Breast epithelium (tissue), 3 donors: Measurements from ENCODE around the gene ARPP19.
"Not testable (repeated sequence)": the region's sequence is repeated elsewhere in the genome, so short reads cannot be mapped to it uniquely, and the experiment has no call there.

ENCODE experiments used
- POLR2A ChIP-seq: fragments of 450-650 bp; IDR thresholded peaks from one replicate; pipeline ENCODE4 v1.6.1; 2016; ENCODE audit warnings: antibody characterized with exemption, mild to moderate bottlenecking, moderate library complexity
- TF ChIP-seq, protein P1 (sequence below), 3 donors: fragments of 450-650 bp; IDR thresholded peaks; one replicate each; pipeline ENCODE4 v1.5.1; 2016 to 2017; ENCODE audit warnings: antibody characterized with exemption in 3 of 3, mild to moderate bottlenecking in 3 of 3, moderate library complexity in 3 of 3

DNA sequence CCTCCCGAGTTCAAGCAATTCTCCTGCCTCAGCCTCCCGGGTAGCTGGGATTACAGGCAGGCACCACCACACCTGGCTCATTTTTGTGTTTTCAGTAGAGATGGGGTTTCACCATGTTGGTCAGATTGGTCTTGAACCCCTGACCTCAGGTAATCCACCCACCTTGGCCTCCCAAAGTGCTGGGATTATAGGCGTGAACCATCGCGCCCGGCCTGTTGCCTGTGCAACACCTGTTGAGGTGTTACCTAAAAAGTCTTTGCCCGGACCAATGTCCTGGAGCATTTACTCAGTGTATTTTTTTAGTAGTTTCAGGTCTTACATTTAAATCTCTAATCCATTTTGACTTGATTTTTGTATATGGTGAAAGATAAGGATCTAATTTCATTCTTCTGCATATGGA lies 6.7 kb upstream of the ARPP19 start:
- TF ChIP-seq, protein P1, sequence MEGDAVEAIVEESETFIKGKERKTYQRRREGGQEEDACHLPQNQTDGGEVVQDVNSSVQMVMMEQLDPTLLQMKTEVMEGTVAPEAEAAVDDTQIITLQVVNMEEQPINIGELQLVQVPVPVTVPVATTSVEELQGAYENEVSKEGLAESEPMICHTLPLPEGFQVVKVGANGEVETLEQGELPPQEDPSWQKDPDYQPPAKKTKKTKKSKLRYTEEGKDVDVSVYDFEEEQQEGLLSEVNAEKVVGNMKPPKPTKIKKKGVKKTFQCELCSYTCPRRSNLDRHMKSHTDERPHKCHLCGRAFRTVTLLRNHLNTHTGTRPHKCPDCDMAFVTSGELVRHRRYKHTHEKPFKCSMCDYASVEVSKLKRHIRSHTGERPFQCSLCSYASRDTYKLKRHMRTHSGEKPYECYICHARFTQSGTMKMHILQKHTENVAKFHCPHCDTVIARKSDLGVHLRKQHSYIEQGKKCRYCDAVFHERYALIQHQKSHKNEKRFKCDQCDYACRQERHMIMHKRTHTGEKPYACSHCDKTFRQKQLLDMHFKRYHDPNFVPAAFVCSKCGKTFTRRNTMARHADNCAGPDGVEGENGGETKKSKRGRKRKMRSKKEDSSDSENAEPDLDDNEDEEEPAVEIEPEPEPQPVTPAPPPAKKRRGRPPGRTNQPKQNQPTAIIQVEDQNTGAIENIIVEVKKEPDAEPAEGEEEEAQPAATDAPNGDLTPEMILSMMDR (IDR thresholded peaks at IDR 0.05): not testable (repeated sequence)
- not testable (repeated sequence) for TF ChIP-seq POLR2A
